GM21825 (cell line): Measurements from ENCODE around the gene B4GALNT3.
"Not testable (repeated sequence)": the region's sequence is repeated elsewhere in the genome, so short reads cannot be mapped to it uniquely, and the experiment has no call there.

Experiments
- ATAC-seq: cut with Tn5 transposase; IDR thresholded peaks from one replicate; pipeline ENCODE4 v1.9.1; 2021; ENCODE audit warnings: mild to moderate bottlenecking, moderate library complexity; ENCODE audit not compliant: unreplicated experiment

B4GALNT3 gene

GRCh38 chr12:572532-572899, 112.8 kb downstream of the B4GALNT3 start:
- no peak for ATAC-seq

GRCh38 chr12:573232-573631, 113.5 kb downstream of the B4GALNT3 start:
- ATAC-seq = no peak

GRCh38 chr12:574475-575128, 114.9 kb downstream of the B4GALNT3 start:
- no peak for ATAC-seq

GRCh38 chr12:575129-575502, 115.4 kb downstream of the B4GALNT3 start:
- no peak for ATAC-seq

- ATAC-seq = no peak
Observed at GRCh38 chr12:575948-576614, 116.3 kb downstream of the B4GALNT3 start.

- ATAC-seq = no peak
Observed at GRCh38 chr12:576615-577110, 116.9 kb downstream of the B4GALNT3 start.

- not testable (repeated sequence) for ATAC-seq
Observed at GRCh38 chr12:577994-578747, 118.4 kb downstream of the B4GALNT3 start.

GRCh38 chr12:578748-579419, 119.1 kb downstream of the B4GALNT3 start:
- no peak for ATAC-seq

GRCh38 chr12:579420-580110, 119.8 kb downstream of the B4GALNT3 start:
- no peak for ATAC-seq

GRCh38 chr12:580813-581212, 121.1 kb downstream of the B4GALNT3 start:
- no peak for ATAC-seq

GRCh38 chr12:581321-581720, 121.6 kb downstream of the B4GALNT3 start:
- ATAC-seq = no peak

- ATAC-seq = no peak
Observed at GRCh38 chr12:581746-582145, 122.0 kb downstream of the B4GALNT3 start.

GRCh38 chr12:583251-583869, 123.6 kb downstream of the B4GALNT3 start:
- no peak for ATAC-seq

GRCh38 chr12:585062-586061, 125.6 kb downstream of the B4GALNT3 start:
- no peak for ATAC-seq

GRCh38 chr12:586318-587071, 126.8 kb downstream of the B4GALNT3 start:
- no peak for ATAC-seq

GRCh38 chr12:587132-588023, 127.6 kb downstream of the B4GALNT3 start:
- ATAC-seq = no peak

GRCh38 chr12:588024-588322, 128.2 kb downstream of the B4GALNT3 start:
- ATAC-seq = no peak

- ATAC-seq = no peak
Observed at GRCh38 chr12:588646-589045, 128.9 kb downstream of the B4GALNT3 start.
